Breast epithelium (tissue), 3 donors: ENCODE results near the gene WNT3.

Experiments
- POLR2A ChIP-seq: fragments of 450-650 bp; IDR thresholded peaks from one replicate; pipeline ENCODE4 v1.6.1; 2016; ENCODE audit warnings: antibody characterized with exemption, mild to moderate bottlenecking, moderate library complexity
- TF ChIP-seq, protein P1 (sequence below), 3 donors: fragments of 450-650 bp; IDR thresholded peaks; one replicate each; pipeline ENCODE4 v1.5.1; 2016 to 2017; ENCODE audit warnings: antibody characterized with exemption in 3 of 3, mild to moderate bottlenecking in 3 of 3, moderate library complexity in 3 of 3

DNA sequence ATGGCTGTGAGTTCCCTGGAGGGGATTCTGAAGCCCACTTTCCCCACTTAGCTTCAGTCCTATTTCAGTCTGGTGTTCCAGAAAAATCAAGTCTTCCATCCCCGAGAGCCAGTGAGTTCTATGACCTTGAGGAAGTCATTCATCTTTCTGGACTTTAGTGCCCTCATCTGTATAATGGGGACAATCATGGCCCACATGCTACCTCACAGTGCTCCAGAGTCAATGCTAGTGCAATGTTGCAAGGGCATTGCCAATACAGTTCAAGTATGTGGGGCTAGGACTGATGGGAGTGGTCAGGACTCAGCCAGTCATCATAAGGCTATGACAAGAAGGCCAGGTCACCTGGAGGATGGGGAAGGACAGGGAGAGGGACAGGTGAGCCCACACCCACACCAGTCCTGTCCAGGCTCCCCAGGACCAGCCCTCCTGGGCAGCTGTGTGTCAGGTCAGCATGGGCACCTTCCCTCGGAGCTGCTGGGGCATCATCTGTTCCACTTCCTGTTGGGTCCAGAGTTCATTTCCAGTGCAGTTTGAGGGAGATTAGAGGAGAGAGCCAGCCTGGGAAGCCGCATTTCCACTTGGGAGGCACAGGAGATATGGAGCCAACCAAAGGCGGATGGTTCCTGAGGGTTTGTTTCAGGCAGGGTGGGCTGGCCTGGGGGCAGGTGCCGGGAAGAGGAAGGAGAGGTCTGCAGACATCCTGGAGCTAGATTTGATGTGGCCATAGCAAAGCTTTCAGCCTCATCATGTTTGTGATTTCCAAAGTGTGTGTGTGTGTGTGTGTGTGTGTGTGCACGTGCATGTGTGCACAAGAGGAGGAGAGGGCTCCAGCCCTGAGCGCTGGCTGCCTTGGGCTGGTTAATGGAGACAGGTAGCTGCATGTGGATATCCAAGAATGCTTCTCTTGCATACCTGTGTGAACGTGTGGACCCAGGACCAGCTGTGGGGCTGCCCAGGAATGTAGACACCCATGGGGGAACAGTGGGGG is 29.0 kb upstream of the WNT3 start:
- TF ChIP-seq, protein P1, sequence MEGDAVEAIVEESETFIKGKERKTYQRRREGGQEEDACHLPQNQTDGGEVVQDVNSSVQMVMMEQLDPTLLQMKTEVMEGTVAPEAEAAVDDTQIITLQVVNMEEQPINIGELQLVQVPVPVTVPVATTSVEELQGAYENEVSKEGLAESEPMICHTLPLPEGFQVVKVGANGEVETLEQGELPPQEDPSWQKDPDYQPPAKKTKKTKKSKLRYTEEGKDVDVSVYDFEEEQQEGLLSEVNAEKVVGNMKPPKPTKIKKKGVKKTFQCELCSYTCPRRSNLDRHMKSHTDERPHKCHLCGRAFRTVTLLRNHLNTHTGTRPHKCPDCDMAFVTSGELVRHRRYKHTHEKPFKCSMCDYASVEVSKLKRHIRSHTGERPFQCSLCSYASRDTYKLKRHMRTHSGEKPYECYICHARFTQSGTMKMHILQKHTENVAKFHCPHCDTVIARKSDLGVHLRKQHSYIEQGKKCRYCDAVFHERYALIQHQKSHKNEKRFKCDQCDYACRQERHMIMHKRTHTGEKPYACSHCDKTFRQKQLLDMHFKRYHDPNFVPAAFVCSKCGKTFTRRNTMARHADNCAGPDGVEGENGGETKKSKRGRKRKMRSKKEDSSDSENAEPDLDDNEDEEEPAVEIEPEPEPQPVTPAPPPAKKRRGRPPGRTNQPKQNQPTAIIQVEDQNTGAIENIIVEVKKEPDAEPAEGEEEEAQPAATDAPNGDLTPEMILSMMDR (IDR thresholded peaks at IDR 0.05), result no peak
- TF ChIP-seq POLR2A, result no peak
